ENCODE data around the gene HYPK.

- TF ChIP-seq CTCF (IDR thresholded peaks at IDR 0.05; ENCODE audit: poor library complexity, severe bottlenecking) (no peak), TAF1 (IDR thresholded peaks at IDR 0.05; ENCODE audit: low read depth) (no peak), MXI1 (conservative IDR thresholded peaks at IDR 0.05; ENCODE audit: poor library complexity, severe bottlenecking) (no peak)
Observed at GRCh38 chr15:43795997-43796396, 4.4 kb upstream of the HYPK start.

Measured in neural cell (in vitro differentiated cells).